ENCODE results near the gene SLC7A11. TPM values are rescaled to one million over a fixed set of nuclear protein-coding genes. Genes with fewer than 3 reads are reported as not detected.

The SLC7A11 gene
- total and polyA plus RNA-seq, 2 of the 4 experiments (the other 2 are of a cell fraction) = 8.3 to 24.7 TPM

DNA sequence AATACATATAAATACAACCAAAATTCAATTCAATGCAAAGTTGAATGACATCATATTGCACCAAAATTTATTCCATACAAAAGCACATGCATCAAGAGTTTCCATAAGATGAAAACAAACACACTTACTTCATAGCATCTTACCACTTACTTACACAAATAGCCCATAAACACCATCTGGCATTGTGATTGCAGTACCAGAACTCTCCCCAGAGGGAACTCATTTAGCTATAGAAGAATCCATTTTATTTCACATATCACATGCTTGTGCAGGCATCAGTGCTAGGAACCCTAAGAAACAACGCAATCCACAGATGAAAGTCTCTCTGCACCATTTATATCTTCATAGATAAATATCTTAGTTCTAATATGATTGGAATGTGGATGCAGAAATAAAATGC lies 77.9 kb downstream of the SLC7A11 start:
- H3K9me1 ChIP-seq (ENCODE audit: insufficient read depth, low read length) = peaks cover 2% of the 10 kb centered on the region; the same call in 1 of the 2 replicates
- ATAC-seq (ENCODE audit: low read depth) (no peak; the same call in 1 of the 2 replicates), DNase-seq (no peak)
- no peak overlapping the region for H4K8ac ChIP-seq (ENCODE audit: low read depth in 2 of 2, low read length in 2 of 2)
- no peak overlapping the region for H2BK5ac ChIP-seq (ENCODE audit: low read depth, low read length, poor library complexity, severe bottlenecking)
- no peaks in the 10 kb centered on the region; the same call in 1 of the 2 replicates for H3K4me1 ChIP-seq (ENCODE audit: control insufficient read depth, insufficient read depth, low read length)
- no peaks in the 10 kb centered on the region; a peak in 2 of 4 replicates for H3K79me1 ChIP-seq (ENCODE audit: low read depth in 1 of 2, low read length in 2 of 2)
- in situ Hi-C loops (cut with MboI; ENCODE audit: low sequenced_read_pairs) = no loop called here
- H4K91ac ChIP-seq (ENCODE audit: insufficient read depth, low read depth, low read length) = no peak overlapping the region
- no peak overlapping the region for H3K4me3 ChIP-seq (ENCODE audit: insufficient read depth, low read depth, low read length)
- TF ChIP-seq CHD1 (IDR thresholded peaks at IDR 0.05; ENCODE audit: low read depth, low read length) (no peak), FOS (IDR thresholded peaks at IDR 0.05; ENCODE audit: low read depth, low read length) (no peak), RFX5 (IDR thresholded peaks at IDR 0.05; ENCODE audit: low read depth, low read length) (no peak), POLR2A (IDR thresholded peaks at IDR 0.05; ENCODE audit: low read depth, low read length) (no peak), SMC3 (IDR thresholded peaks at IDR 0.05; ENCODE audit: low read depth, low read length) (no peak), MAFK (IDR thresholded peaks at IDR 0.05; ENCODE audit: low read depth, low read length) (no peak), ELK1 (IDR thresholded peaks at IDR 0.05; ENCODE audit: borderline replicate concordance, low read depth, low read length) (no peak), NFE2L2 (IDR thresholded peaks at IDR 0.05; ENCODE audit: low read depth, low read length) (no peak), CEBPB (IDR thresholded peaks at IDR 0.05; ENCODE audit: low read depth, low read length) (no peak), MAZ (IDR thresholded peaks at IDR 0.05; ENCODE audit: borderline replicate concordance, low read depth, low read length) (no peak), BHLHE40 (IDR thresholded peaks at IDR 0.05; ENCODE audit: low read depth, low read length) (no peak), MXI1 (IDR thresholded peaks at IDR 0.05; ENCODE audit: borderline replicate concordance, low read depth, low read length) (no peak), RCOR1 (IDR thresholded peaks at IDR 0.05; ENCODE audit: insufficient replicate concordance, low read length) (no peak), RAD21 (IDR thresholded peaks at IDR 0.05; ENCODE audit: low read length) (no peak)
- TF ChIP-seq, protein P1, sequence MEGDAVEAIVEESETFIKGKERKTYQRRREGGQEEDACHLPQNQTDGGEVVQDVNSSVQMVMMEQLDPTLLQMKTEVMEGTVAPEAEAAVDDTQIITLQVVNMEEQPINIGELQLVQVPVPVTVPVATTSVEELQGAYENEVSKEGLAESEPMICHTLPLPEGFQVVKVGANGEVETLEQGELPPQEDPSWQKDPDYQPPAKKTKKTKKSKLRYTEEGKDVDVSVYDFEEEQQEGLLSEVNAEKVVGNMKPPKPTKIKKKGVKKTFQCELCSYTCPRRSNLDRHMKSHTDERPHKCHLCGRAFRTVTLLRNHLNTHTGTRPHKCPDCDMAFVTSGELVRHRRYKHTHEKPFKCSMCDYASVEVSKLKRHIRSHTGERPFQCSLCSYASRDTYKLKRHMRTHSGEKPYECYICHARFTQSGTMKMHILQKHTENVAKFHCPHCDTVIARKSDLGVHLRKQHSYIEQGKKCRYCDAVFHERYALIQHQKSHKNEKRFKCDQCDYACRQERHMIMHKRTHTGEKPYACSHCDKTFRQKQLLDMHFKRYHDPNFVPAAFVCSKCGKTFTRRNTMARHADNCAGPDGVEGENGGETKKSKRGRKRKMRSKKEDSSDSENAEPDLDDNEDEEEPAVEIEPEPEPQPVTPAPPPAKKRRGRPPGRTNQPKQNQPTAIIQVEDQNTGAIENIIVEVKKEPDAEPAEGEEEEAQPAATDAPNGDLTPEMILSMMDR (conservative IDR thresholded peaks at IDR 0.05; ENCODE audit: low read depth, low read length) = no peak
- TF ChIP-seq, protein P2, sequence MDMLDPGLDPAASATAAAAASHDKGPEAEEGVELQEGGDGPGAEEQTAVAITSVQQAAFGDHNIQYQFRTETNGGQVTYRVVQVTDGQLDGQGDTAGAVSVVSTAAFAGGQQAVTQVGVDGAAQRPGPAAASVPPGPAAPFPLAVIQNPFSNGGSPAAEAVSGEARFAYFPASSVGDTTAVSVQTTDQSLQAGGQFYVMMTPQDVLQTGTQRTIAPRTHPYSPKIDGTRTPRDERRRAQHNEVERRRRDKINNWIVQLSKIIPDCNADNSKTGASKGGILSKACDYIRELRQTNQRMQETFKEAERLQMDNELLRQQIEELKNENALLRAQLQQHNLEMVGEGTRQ (IDR thresholded peaks at IDR 0.05; ENCODE audit: low read depth, low read length) = no peak
- WGBS, 2 experiments (ENCODE audit: extremely low coverage in 2 of 2, insufficient read length in 1 of 2) = no CpG with 5 or more reads among the region's 1 CpG
- no peak overlapping the region for H2AK9ac ChIP-seq (replicated peaks; ENCODE audit: low read depth, low read length, poor library complexity)
- H3K9ac ChIP-seq (ENCODE audit: low read depth, low read length) = no peak overlapping the region
- no peak overlapping the region for H3K4ac ChIP-seq (ENCODE audit: low read depth, low read length)
- H3K27ac ChIP-seq (ENCODE audit: insufficient read depth, low read length) = no peak overlapping the region
- POLR2A ChIA-PET (ENCODE audit: unreplicated experiment) = interaction anchor here (0.6 kb wide), 1 partner anchor 32 kb away, joined by 3 read pairs; no protein-coding TSS in a partner anchor
- H2BK20ac ChIP-seq (ENCODE audit: low read depth, low read length) = no peak overlapping the region
- intact Hi-C loops (cut with micrococcal nuclease) = no loop called here
- dilution Hi-C loops (cut with HindIII; ENCODE audit: low sequenced_read_pairs, unreplicated experiment) = no loop called here
- no peaks in the 10 kb centered on the region for H3K27me3 ChIP-seq (ENCODE audit: control insufficient read depth, insufficient read depth, low read length)
- no peak overlapping the region for H2AFZ ChIP-seq (replicated peaks; ENCODE audit: low read length, poor library complexity)
- H4K20me1 ChIP-seq (ENCODE audit: insufficient read depth, low read length) = no peaks in the 10 kb centered on the region
- no peak overlapping the region for H3K4me2 ChIP-seq (ENCODE audit: low read depth, low read length)
- no peak overlapping the region for H3K18ac ChIP-seq (ENCODE audit: low read depth, low read length)
- H4K5ac ChIP-seq (ENCODE audit: low read depth, low read length) = no peak overlapping the region
- H3K56ac ChIP-seq (ENCODE audit: extremely low read depth, insufficient read depth, low read length) = no peak overlapping the region
- H3K14ac ChIP-seq (replicated peaks; ENCODE audit: low read depth, low read length) = no peak overlapping the region
- H3K9me3 ChIP-seq (ENCODE audit: control insufficient read depth, insufficient read depth, low read length) = no peaks in the 10 kb centered on the region
- H2AK5ac ChIP-seq (ENCODE audit: low read depth, low read length) = no peak overlapping the region
- H3K36me3 ChIP-seq (ENCODE audit: control insufficient read depth, insufficient read depth, low read length) = peaks cover 3% of the 10 kb centered on the region; the same call in 1 of the 2 replicates
- BruUV-seq (replicated peaks) = no TSS peak
- H2BK15ac ChIP-seq (ENCODE audit: low read depth, low read length) = no peak overlapping the region
- no peak overlapping the region for H2BK120ac ChIP-seq (ENCODE audit: low read depth, low read length)
- CTCF ChIA-PET = interaction anchor here (1.0 kb wide), 1 partner anchor 974 kb away, joined by 3 read pairs; no protein-coding TSS in a partner anchor
- no peak overlapping the region for H3K23ac ChIP-seq (ENCODE audit: low read depth, low read length)

All from IMR-90 (cell line).